Adrenal gland (tissue), 12 donors: Measurements from ENCODE around the gene C5orf24. TPM values are rescaled to one million over a fixed set of nuclear protein-coding genes. Genes with fewer than 3 reads are reported as not detected.
"Not testable (repeated sequence)": the region's sequence is repeated elsewhere in the genome, so short reads cannot be mapped to it uniquely, and the experiment has no call there.

Experiments used
- DNase-seq, 7 donors: peaks; one replicate each; pipeline ENCODE4 v3.0.0-alpha.2; 2019 to 2020
- H3K27ac ChIP-seq, 5 donors: fragments of 200-600 bp; sonication (generic) in 4 of 5; 1 replicate in 3 of 5; 2 replicates in 2 of 5; pipeline versions ENCODE4 v1.5.1 to v1.8.0; 2016 to 2020; ENCODE audit warnings: mild to moderate bottlenecking in 1 of 5
- H3K27me3 ChIP-seq: fragments of 200-600 bp; 2 replicates; pipeline ENCODE4 v1.8.0; 2021
- H3K36me3 ChIP-seq, 2 donors: fragments of 200-600 bp; replicated peaks in 1 of 2; 1 replicate in 1 of 2; 2 replicates in 1 of 2; pipeline versions ENCODE4 v1.5.1 to v1.8.0; 2018 to 2022
- H3K4me1 ChIP-seq, 2 donors: fragments of 200-600 bp; replicated peaks in 1 of 2; 1 replicate in 1 of 2; 2 replicates in 1 of 2; pipeline versions ENCODE4 v1.5.1 to v1.8.0; 2018 to 2021
- H3K4me3 ChIP-seq, 4 donors: fragments of 200-600 bp; sonication (generic) in 3 of 4; one replicate each; pipeline ENCODE4 v1.5.1; 2016 to 2018
- H3K9me3 ChIP-seq, 3 donors: fragments of 200-600 bp; sonication (generic) in 1 of 3; replicated peaks in 1 of 3; 1 replicate in 2 of 3; 2 replicates in 1 of 3; pipeline versions ENCODE4 v1.5.1 to v1.8.0; 2016 to 2021
- CTCF ChIP-seq, 6 experiments: fragments of 450-650 bp in 4 of 6; fragments of 200-600 bp in 2 of 6; sonication (generic) in 1 of 6; IDR thresholded peaks; 1 replicate in 5 of 6; 2 replicates in 1 of 6; pipeline versions ENCODE4 v1.5.1 to v1.8.0; 2016 to 2021; ENCODE audit warnings: antibody characterized with exemption in 6 of 6, mild to moderate bottlenecking in 2 of 6, moderate library complexity in 1 of 6
- POLR2A ChIP-seq, 2 donors: fragments of 450-650 bp; IDR thresholded peaks; one replicate each; pipeline ENCODE4 v1.6.1; 2017; ENCODE audit warnings: antibody characterized with exemption in 2 of 2, mild to moderate bottlenecking in 2 of 2, moderate library complexity in 1 of 2
- WGBS, 4 donors: extraction: QIAGEN DNeasy Blood & Tissue Kit in 2 of 4; methylation state at CpG; one replicate each; pipeline versions ENCODE4 v1.1.5 to v1.1.7; 2013 to 2017; 5-methylcytosine and 5-hydroxymethylcytosine counted together
- intact Hi-C, 2 donors: fragments of 100-400 bp; cut with DNase I; formaldehyde crosslinking; loops; one replicate each; pipeline versions ENCODE4 v1.14.1 to v1.15.0; 2022 to 2023
- polyA plus RNA-seq, 3 donors: library from polyadenylated mRNA; stranded (reverse); fragments of 200-250 nt in 2 of 3; fragments of 350-450 nt in 1 of 3; fragmentation: Illumina TruSeq in 1 of 3; extraction: RNeasy Lipid Tissue Mini Kit (QIAGEN cat#74804) in 1 of 3; gene quantifications; one replicate each; pipeline ENCODE4 v1.2.3, GENCODE V29; 2013 to 2014
- total RNA-seq, 9 donors: library from RNA; depleted of rRNA in 4 of 9; stranded (reverse); fragments of >200 nt in 4 of 9; fragments of 120-200 nt in 1 of 9; fragmentation: NEBNext Ultra II Directional in 1 of 9; extraction: Animal tissue kit (Norgen Biotek cat#: 25700) in 1 of 9; gene quantifications; one replicate each; pipeline versions ENCODE4 v1.1.0 to v1.2.4, GENCODE V29; 2013 to 2023
- donor health status: healthy with polysubstance abuse.
- donor health status: Bipolar disorder and iron deficiency.
- donor health status: DM: yes; HTN: yes; CAD: no.
- donor health status: DM: no; HTN: no; CAD: no.
- donor health status: DM: no; HTN: no; CAD: no.
- donor health status: DM: yes; HTN: yes; CAD: no.

C5orf24 gene
- total and polyA plus RNA-seq, 12 donors: 13.5 to 68.2 (median 42.4) TPM

GRCh38 chr5:134840811-134841210 lies 5.0 kb upstream of the C5orf24 start:
- no peaks in the 10 kb centered on the region for H3K27me3 ChIP-seq
- H3K36me3 ChIP-seq: peaks cover 0 to 10% of the 10 kb centered on the region in 2 donors
- no peak overlapping the region for H3K4me3 ChIP-seq
- intact Hi-C loops: loop anchor here in 1 of 2 donors (10.0 kb wide), 1 partner anchor 64 kb away; the partner anchor contains the start of gene PCBD2
- peaks cover 20 to 28% of the 10 kb centered on the region in 2 donors for H3K4me1 ChIP-seq
- no peak overlapping the region for H3K27ac ChIP-seq
- no peaks in the 10 kb centered on the region for H3K9me3 ChIP-seq
- no peak for TF ChIP-seq POLR2A (IDR thresholded peaks at IDR 0.05)
- TF ChIP-seq CTCF (IDR thresholded peaks at IDR 0.05): no peak
- WGBS, 4 donors: 66 to 80% (median 77%) methylated on average over 3 of the region's 3 CpGs
- no peak for DNase-seq

- Histone ChIP-seq H3K4me3 (no peak overlapping the region), H3K27me3 (no peaks in the 10 kb centered on the region), H3K36me3 (peaks cover 0 to 4% of the 10 kb centered on the region in 2 donors), H3K9me3 (no peaks in the 10 kb centered on the region), H3K4me1 (peaks cover 11 to 28% of the 10 kb centered on the region in 2 donors), H3K27ac (no peak overlapping the region)
- DNase-seq: no peak
- intact Hi-C loops: loop anchor here in 1 of 2 donors (10.0 kb wide), 1 partner anchor 61 kb away; the partner anchor contains the start of gene PCBD2
- WGBS, 4 donors: 92 to 100% (median 96%) methylated on average over 1 of the region's 1 CpG
- TF ChIP-seq POLR2A (IDR thresholded peaks at IDR 0.05) (no peak), CTCF (IDR thresholded peaks at IDR 0.05) (no peak)
Observed at GRCh38 chr5:134844252-134844651, 1.5 kb upstream of the C5orf24 start.

DNA sequence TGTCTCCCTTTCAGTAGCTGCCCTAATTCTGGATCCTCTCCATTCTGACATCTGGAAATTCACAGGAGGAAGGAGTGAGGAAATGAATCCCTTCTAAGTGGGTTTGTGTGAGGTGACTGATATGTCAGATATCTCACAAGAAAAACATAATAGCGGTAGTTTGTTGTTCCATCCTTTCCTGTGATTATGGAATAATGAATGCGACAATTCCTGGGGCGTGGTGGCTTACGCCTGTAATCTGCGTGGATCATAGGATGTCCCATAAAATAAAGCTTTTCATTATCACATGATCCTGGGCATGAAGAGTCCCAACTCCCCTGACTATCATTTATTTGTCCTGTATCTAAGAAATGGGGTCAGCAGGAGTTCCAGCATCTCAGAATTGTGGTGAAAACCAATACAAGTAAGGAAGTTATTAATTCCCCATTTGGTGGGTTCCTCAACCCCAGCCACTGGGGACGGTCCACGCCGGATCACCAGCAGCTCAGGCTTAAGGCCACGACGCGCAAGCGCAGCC lies 375 bp upstream of the C5orf24 start:
- H3K27ac ChIP-seq: peak overlapping the region; percentile 41 to 98 (median 96)
- no peaks in the 10 kb centered on the region for H3K27me3 ChIP-seq
- no peaks in the 10 kb centered on the region for H3K36me3 ChIP-seq
- WGBS, 4 donors: 9 to 12% (median 10%) methylated on average over 10 to 12 of the region's 12 CpGs
- TF ChIP-seq POLR2A (IDR thresholded peaks at IDR 0.05) (no peak), CTCF (IDR thresholded peaks at IDR 0.05) (no peak)
- peak overlapping the region in 1 of 4 donors; percentile 72 for H3K4me3 ChIP-seq
- H3K9me3 ChIP-seq: no peaks in the 10 kb centered on the region
- no peak for DNase-seq
- intact Hi-C loops: loop anchor here in 1 of 2 donors (10.0 kb wide), 1 partner anchor 59 kb away; the partner anchor contains the start of gene PCBD2
- peaks cover 15 to 36% of the 10 kb centered on the region in 2 donors for H3K4me1 ChIP-seq

GRCh38 chr5:134846641-134846960 lies 833 bp downstream of the C5orf24 start:
- no peaks in the 10 kb centered on the region for H3K36me3 ChIP-seq
- peaks cover 22 to 48% of the 10 kb centered on the region in 2 donors for H3K4me1 ChIP-seq
- peak overlapping the region; percentile 95 to 98 (median 96) for H3K27ac ChIP-seq
- WGBS, 4 donors: 0 to 3% (median 1%) methylated on average over 11 of the region's 11 CpGs
- DNase-seq: peak in 2 of 7 donors; percentile 22 to 27
- H3K4me3 ChIP-seq: peak overlapping the region in 3 of 4 donors; percentile 69 to 74 (median 72)
- no peak for TF ChIP-seq POLR2A (IDR thresholded peaks at IDR 0.05)
- intact Hi-C loops: loop anchor here in 1 of 2 donors (10.0 kb wide), 1 partner anchor 58 kb away; the partner anchor contains the start of gene PCBD2
- H3K27me3 ChIP-seq: no peaks in the 10 kb centered on the region
- no peaks in the 10 kb centered on the region for H3K9me3 ChIP-seq

- H3K4me3 ChIP-seq, H3K27me3 ChIP-seq, DNase-seq, H3K27ac ChIP-seq, H3K9me3 ChIP-seq, H3K36me3 ChIP-seq: not testable (repeated sequence)
- peaks cover 22 to 54% of the 10 kb centered on the region in 2 donors for H3K4me1 ChIP-seq
- intact Hi-C loops: loop anchor here in 1 of 2 donors (10.0 kb wide), 1 partner anchor 55 kb away; the partner anchor contains the start of gene PCBD2
- 88 to 93% (median 89%) methylated on average over 7 of the region's 7 CpGs for WGBS, 4 donors
Observed at GRCh38 chr5:134849434-134849933, 3.7 kb downstream of the C5orf24 start.
